ENCODE data around the gene MYH15. TPM values are rescaled to one million over a fixed set of nuclear protein-coding genes. Genes with fewer than 3 reads are reported as not detected.

MYH15 gene
- total and polyA plus RNA-seq, 4 donors = 0.06 to 0.31 (median 0.25) TPM

DNA sequence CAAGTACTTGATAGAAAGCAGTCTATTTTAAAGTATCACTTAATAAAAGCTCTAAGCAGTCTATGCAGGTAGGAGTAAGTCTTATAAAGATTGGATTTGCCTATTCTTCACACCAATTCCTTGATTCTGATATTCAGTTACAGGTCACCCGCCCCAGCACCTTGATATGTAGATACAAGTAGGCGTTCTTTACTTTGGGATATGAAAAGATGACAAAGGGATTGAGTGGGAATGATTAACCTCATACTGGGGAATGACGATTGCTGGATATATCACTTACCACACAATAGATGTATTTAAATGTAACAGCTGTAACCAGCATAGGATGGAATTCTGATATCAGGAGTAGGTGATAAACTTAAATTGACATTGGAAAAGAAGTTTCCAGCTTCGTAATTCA lies 166.9 kb downstream of the MYH15 start:
- Histone ChIP-seq H3K27me3 (ENCODE audit: control insufficient read depth in 3 of 3, insufficient read depth in 3 of 3, low read length in 2 of 3) (no peaks in the 10 kb centered on the region), H3K9me3 (ENCODE audit: control insufficient read depth in 4 of 4, insufficient read depth in 3 of 4, low read length in 3 of 4) (no peaks in the 10 kb centered on the region), H3K4me1 (ENCODE audit: control insufficient read depth in 5 of 5, insufficient read depth in 5 of 5, low read length in 5 of 5) (no peaks in the 10 kb centered on the region), H3K36me3 (ENCODE audit: control insufficient read depth in 4 of 4, insufficient read depth in 4 of 4, low read length in 4 of 4) (no peaks in the 10 kb centered on the region), H3K27ac (ENCODE audit: low read depth in 1 of 2, low read length in 1 of 2) (no peak overlapping the region), H3K4me3 (no peak overlapping the region), H3K9ac (ENCODE audit: insufficient read depth in 1 of 2, low read length in 2 of 2) (no peak overlapping the region)
- 93 to 95% methylated on average over 4 of the region's 4 CpGs for WGBS, 2 donors
- ATAC-seq (ENCODE audit: insufficient read depth, low FRiP score) (no peak), DNase-seq (no peak)
- TF ChIP-seq, protein P1, sequence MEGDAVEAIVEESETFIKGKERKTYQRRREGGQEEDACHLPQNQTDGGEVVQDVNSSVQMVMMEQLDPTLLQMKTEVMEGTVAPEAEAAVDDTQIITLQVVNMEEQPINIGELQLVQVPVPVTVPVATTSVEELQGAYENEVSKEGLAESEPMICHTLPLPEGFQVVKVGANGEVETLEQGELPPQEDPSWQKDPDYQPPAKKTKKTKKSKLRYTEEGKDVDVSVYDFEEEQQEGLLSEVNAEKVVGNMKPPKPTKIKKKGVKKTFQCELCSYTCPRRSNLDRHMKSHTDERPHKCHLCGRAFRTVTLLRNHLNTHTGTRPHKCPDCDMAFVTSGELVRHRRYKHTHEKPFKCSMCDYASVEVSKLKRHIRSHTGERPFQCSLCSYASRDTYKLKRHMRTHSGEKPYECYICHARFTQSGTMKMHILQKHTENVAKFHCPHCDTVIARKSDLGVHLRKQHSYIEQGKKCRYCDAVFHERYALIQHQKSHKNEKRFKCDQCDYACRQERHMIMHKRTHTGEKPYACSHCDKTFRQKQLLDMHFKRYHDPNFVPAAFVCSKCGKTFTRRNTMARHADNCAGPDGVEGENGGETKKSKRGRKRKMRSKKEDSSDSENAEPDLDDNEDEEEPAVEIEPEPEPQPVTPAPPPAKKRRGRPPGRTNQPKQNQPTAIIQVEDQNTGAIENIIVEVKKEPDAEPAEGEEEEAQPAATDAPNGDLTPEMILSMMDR (IDR thresholded peaks at IDR 0.05; ENCODE audit: control extremely low read depth, extremely low read depth) = no peak

DNA sequence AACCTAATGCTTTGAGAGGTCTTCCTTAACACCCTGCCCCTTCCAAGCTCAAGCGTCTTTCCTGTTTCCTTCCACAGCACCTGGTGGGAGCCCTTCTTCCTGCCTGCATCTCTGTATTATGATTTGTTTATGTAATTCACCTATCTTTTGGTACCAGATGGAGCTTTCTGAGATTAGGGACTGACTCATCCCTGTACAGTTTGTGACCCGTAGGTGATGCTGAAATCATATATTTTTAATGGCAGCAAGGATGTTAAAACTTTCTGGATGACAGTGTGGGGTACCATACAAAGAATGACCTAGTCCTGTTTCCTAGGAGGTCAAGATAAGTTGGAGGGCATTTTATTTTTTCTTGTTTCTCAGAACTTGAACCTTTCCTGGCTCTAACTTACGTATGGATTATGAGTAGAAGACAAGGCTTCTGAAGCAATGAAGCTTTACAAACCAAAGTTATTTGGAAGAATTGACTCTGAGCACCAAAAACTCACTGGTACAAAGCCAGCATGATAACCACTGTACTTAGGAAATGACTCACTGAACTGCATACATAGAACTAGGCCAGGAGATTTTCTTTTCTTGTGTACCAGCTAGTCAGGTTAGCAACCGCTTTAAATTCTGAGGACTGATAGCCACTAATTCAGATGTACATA lies 167.4 kb downstream of the MYH15 start:
- Histone ChIP-seq H3K9ac (ENCODE audit: insufficient read depth in 1 of 2, low read length in 2 of 2) (no peak overlapping the region), H3K4me3 (no peak overlapping the region), H3K27ac (ENCODE audit: low read depth in 1 of 2, low read length in 1 of 2) (no peak overlapping the region), H3K4me1 (ENCODE audit: control insufficient read depth in 5 of 5, insufficient read depth in 5 of 5, low read length in 5 of 5) (no peaks in the 10 kb centered on the region), H3K36me3 (ENCODE audit: control insufficient read depth in 4 of 4, insufficient read depth in 4 of 4, low read length in 4 of 4) (no peaks in the 10 kb centered on the region), H3K9me3 (ENCODE audit: control insufficient read depth in 4 of 4, insufficient read depth in 3 of 4, low read length in 3 of 4) (no peaks in the 10 kb centered on the region), H3K27me3 (ENCODE audit: control insufficient read depth in 3 of 3, insufficient read depth in 3 of 3, low read length in 2 of 3) (no peaks in the 10 kb centered on the region)
- TF ChIP-seq, protein P1 (IDR thresholded peaks at IDR 0.05; ENCODE audit: control extremely low read depth, extremely low read depth) = no peak
- WGBS, 2 donors = 53 to 60% methylated on average over 4 of the region's 4 CpGs
- no peak for ATAC-seq (ENCODE audit: insufficient read depth, low FRiP score)
- DNase-seq = no peak

DNA sequence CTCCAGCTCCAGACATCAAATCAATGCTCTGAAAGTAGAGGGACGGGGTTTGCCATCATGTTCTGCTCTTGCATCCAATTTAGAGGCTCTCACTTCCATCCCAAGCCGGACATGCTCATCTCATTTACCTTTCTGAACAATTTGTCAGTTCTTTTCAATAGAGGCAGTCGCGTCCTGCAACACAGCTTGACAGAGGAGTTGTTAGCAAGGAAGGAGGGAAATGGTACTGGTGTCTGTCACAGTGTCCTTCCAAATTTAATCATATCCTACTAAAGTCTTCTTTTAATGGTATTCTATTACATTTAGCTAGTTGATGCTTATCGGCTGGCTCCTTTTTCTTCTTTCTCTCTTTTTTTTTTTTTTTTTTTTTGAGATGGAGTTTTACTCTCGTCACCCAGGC lies 168.5 kb downstream of the MYH15 start:
- Histone ChIP-seq H3K36me3 (ENCODE audit: control insufficient read depth in 4 of 4, insufficient read depth in 4 of 4, low read length in 4 of 4) (no peaks in the 10 kb centered on the region), H3K4me3 (no peak overlapping the region), H3K27me3 (ENCODE audit: control insufficient read depth in 3 of 3, insufficient read depth in 3 of 3, low read length in 2 of 3) (no peaks in the 10 kb centered on the region), H3K27ac (ENCODE audit: low read depth in 1 of 2, low read length in 1 of 2) (no peak overlapping the region), H3K9me3 (ENCODE audit: control insufficient read depth in 4 of 4, insufficient read depth in 3 of 4, low read length in 3 of 4) (no peaks in the 10 kb centered on the region), H3K9ac (ENCODE audit: insufficient read depth in 1 of 2, low read length in 2 of 2) (no peak overlapping the region), H3K4me1 (ENCODE audit: control insufficient read depth in 5 of 5, insufficient read depth in 5 of 5, low read length in 5 of 5) (no peaks in the 10 kb centered on the region)
- TF ChIP-seq, protein P1 (IDR thresholded peaks at IDR 0.05; ENCODE audit: control extremely low read depth, extremely low read depth) = no peak
- DNase-seq = no peak
- 69 to 81% methylated on average over 6 of the region's 6 CpGs for WGBS, 2 donors
- no peak for ATAC-seq (ENCODE audit: insufficient read depth, low FRiP score)

Data from lung (tissue), 12 donors.